Suppressor macrophage treated with lipopolysaccharide for 1 hour (primary cell): ENCODE measurements around the gene WDR6.
"Not testable (repeated sequence)": the region's sequence is repeated elsewhere in the genome, so short reads cannot be mapped to it uniquely, and the experiment has no call there.

ENCODE experiments used
- DNase-seq, 3 donors: peaks; one replicate each; pipeline ENCODE4 v3.0.0-alpha.2; 2020 to 2022

Gene WDR6

DNA sequence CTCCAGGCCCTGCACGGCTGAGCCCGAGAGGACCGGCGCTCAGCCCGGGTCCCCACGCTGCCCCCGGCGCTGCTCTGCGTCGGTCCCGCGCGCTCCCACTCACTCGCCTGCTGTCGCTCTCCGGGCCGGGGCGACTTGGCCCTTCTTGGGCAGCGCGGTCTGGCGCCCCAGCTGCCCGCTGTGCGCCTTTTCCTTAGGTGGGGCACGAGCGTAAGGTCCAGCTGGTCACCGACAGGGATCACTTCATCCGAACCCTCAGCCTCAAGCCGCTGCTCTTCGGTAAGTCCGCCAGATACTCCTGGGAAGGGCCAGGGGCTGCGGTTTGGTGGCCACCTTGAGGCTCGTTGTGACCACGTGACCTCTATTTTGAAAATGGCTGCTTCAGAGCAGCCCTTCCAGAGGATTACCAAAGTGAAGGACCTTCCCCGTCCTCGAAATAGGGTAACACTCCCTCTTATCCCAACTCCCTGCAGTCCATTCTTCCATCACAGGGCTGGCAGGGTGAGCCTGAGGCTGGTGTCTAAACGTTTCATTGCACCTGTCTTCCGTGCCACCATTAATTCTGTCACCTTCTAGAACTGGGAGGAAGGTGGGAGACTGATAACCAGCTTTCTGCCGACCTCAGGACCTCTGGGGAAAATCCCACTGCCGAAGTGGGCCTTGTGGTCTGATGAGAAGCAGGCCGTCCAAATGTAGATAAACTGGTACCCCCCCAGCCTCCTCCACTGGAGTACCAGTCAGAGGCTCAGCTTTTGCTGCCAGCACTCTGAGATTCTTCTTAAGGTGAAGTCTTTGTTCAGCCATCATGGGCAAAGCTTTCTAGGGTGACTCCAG, 16.3 kb upstream of the WDR6 start:
- peak in 2 of 3 donors; percentile 35 to 45 for DNase-seq

GRCh38 chr3:48991851-48992545, 15.2 kb upstream of the WDR6 start:
- DNase-seq, result no peak

DNA sequence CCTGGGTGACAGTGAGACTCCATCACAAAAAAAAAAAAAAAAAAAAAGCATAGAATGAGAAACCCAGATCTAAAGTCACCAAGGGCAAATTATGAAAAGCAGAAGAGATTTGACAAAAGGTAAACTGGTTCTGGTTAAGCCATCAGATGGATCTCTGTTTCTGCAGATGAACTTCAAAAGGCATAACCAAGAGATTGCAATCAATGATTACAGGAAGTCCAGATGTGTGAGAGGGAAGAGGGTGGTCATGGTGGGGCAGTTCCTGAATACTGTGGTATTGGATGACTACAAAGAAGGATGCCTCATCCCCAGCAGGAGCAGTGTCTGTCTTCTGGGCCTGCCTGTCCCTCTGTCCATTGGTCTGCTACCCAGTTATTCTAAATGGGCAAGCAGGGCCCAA, 13.4 kb upstream of the WDR6 start:
- peak in 2 of 3 donors; percentile 22 to 40 for DNase-seq

DNA sequence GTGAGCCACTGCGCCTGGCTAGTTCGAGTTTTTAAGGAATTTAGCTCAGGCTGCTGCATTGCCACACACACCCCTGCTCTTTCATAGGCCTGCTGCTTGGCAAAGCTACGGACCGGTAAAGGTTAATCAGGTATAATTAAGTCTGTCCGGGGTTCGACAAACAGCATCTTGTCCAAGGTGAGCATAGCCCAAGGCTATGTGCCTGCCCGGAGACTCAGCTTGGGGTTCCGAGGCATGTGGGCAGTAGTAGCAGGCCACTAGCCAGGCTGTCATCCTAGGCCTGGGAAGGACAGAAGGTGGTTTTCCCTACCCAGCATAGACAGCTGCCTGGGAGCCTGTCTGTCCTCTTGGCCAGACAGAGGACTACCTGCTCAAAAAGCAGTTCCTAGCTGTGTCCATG, 10.6 kb upstream of the WDR6 start:
- no peak for DNase-seq

- DNase-seq, result no peak
Measured at GRCh38 chr3:48997102-48997635, 10.0 kb upstream of the WDR6 start.

DNA sequence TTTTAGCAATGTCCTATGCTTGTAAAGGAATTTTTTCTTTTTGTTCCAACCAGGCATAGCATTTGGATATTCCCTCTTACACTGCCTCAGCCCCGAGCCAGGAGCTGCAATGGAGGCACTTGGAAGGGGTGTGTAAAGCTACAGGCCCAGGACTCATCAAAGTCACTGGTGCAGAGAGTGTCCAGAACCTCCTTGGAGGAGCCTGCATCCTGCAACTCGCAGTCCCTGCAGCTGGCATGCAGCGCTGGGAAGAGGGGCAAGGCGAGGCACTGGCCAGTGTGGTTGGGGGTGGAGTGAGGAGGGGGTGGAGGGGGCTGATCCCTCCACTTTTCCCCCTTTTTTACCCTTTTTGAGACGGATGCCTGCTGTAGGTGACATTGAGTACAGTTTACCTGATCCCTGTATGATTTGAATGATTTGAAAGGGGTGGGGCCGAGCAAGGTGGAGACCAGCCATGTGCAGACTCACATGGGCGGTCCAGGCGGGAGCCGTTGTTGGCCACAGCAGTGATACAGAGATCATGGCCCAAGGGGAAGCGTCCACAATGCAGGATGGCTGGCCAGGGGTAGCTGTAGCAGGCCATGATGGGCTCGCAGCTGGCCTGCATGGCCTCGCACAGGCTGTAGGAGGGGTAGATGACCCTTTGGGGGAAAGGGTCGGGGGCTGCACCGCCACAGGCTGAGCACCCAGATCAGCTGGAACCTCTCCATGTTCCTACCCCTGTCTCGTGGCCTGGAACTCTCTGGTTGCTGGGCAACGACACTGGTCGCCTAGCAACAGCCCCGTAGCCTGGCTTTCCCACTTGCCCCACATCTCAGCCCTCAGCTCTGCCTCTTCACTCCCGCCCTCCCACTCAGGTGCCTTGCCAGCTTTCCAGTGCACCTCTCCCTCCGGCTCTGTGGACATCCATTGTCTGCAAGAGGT, 9.2 kb upstream of the WDR6 start:
- DNase-seq, result no peak

DNA sequence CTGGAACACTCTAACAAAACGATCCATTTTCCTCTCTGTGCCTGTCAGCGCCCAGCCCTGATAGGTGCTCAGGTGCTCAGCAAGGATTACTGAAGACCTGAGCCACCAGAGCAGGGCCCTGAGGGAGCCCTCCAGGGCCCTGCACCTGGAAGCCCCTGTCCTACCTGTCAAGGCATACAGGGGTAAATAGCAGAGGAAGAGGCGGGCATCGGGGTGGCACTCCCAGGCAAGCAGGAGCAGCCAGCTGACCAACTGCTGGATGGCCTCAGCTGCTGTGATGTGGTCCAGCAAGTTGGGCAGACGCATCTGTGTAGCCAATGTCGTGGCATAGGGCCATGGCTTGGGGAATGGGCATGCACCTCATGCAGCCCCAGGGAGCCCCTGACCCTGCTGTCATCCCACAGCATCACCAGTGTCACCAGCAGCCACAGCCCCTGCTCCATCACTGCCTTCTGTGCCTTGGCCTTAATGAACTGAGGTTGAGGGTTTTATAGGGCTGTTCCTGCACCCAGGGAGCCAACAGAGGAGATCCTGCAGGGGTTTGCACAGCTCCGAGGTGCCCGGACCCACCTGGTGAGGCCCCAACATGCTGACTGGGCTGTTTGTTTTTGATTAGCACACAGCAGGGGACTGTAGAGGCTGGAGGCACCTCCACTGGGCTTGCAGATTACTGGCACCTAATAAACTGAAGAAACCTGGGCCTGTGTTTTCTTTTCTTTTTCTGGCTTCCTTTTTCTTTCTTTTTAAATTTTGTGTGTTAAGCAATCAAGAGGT, 7.9 kb upstream of the WDR6 start:
- DNase-seq, result no peak

GRCh38 chr3:49001155-49001554, 6.0 kb upstream of the WDR6 start:
- DNase-seq, result no peak

- peak in 1 of 3 donors; percentile 30 for DNase-seq
Measured at GRCh38 chr3:49004352-49005302, 2.6 kb upstream of the WDR6 start.

DNA sequence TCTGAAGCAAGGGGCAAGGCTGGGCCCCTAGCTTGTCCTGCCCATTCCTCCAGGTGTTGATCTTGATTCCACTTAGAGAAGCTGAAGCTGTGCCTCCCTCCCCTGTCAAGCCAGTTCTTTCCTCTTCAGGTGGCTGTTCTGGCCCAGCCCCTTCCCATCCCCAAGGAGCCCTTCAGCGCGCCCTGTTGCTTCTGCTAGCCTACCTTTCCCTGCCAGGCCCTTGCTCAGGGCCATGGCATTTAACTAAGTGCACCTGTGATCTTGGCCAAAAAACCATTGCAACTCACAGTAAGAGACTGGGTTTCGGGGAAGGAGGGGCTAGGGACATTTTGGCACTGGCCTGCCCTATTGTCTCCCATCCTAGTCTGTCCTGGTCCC, 1.9 kb upstream of the WDR6 start:
- DNase-seq, result no peak

GRCh38 chr3:49005998-49006397, 1.2 kb upstream of the WDR6 start:
- no peak for DNase-seq

- DNase-seq, result peak; percentile 41 to 60 (median 44)
Measured at GRCh38 chr3:49006408-49007067, 653 bp upstream of the WDR6 start.

DNA sequence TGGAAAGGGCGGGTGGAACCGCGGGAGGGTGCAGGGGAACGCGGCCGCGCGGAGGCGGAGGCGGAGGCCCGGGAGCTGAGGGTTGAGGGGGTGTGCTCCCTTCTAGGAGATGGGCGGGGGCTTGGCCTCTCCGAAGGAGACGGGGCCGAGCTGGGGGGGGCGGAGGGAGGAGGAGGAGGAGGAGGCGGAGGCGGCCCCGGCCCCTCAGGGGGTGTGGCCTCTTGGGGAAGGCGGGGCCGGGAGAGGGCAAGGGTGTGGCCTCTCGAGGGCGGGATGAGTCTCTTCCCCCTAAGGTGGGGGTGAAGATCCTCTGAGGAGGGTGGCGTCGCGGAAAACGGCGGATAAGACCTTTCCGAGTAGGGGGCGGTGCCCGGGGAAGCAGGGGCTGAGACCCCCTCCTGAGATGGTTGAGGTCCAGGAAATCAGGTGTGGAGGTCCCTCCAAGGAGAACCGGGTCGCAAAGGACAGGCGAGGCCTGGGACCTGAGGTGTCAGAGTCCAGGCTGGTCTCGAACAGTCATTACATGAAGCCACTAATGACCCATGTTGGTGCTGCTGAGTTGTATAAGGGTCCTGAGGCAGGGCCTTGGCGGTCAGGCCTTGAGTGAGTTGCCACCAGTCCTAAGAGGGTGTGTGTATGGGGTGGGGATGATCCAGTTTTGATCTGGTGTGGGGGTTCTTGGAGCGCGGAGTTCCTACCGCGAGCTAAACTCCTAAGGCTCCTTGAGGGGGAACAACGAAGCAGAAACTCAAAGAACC, 759 bp downstream of the WDR6 start:
- DNase-seq, result peak; percentile 77 to 93 (median 86)

DNA sequence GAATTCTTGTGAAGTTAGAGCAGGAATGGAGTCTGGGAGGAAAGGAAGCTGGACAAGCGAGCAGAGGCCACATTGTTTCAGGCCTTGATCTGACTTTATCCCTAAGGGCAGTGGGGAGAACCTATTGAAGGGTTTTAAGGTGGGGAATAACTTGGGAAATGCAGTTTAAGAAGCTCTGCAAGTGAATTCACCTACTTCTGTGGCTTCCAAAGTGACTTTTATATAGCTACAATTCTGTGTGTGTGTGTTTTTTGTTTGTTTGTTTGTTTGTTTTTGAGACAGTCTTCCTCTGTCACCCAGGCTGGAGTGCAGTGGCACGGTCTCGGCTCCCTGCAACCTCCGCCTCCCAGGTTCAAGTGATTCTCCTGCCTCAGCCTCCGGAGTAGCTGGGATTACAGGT, 1.4 kb downstream of the WDR6 start:
- DNase-seq, result not testable (repeated sequence)

GRCh38 chr3:49009396-49009795, 2.2 kb downstream of the WDR6 start:
- DNase-seq, result no peak

DNA sequence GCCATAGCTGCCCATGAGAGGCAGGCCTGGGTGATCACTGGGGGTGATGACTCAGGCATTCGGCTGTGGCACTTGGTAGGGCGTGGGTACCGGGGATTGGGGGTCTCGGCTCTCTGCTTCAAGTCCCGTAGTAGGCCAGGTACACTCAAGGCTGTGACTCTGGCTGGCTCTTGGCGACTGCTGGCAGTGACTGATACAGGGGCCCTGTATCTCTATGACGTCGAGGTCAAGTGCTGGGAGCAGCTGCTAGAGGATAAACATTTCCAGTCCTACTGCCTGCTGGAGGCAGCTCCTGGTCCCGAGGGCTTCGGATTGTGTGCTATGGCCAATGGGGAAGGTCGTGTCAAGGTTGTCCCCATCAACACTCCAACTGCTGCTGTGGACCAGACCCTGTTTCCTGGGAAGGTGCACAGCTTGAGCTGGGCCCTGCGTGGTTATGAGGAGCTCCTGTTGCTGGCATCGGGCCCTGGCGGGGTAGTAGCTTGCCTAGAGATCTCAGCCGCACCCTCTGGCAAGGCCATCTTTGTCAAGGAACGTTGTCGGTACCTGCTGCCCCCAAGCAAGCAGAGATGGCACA, 5.3 kb downstream of the WDR6 start:
- no peak for DNase-seq

GRCh38 chr3:49013113-49013737, 6.0 kb downstream of the WDR6 start:
- no peak for DNase-seq
